AG04449 (cell line): ENCODE measurements around the gene GNAO1.

Source experiments
- CTCF ChIA-PET: fragments of 350-600 bp; formaldehyde crosslinking; extraction: SDS; loops from one replicate; lab custom pipeline; 2021; ENCODE audit warnings: antibody characterized with exemption; lab: Yijun Ruan, JAX
- POLR2A ChIA-PET: fragments of 400-600, 350-600 bp; formaldehyde crosslinking; extraction: SDS; loops from one replicate; lab custom pipeline; 2020; ENCODE audit warnings: antibody characterized with exemption, inconsistent platforms; lab: Yijun Ruan, JAX
- DNase-seq: peaks from one replicate; pipeline ENCODE4 v3.0.0-alpha.2; 2010; ENCODE audit warnings: low read depth, low spot score
- H3K4me3 ChIP-seq: 2 replicates; pipeline ENCODE4 v1.5.1; 2011; ENCODE audit warnings: low read depth, mild to moderate bottlenecking, control low read depth, low read length
- TF ChIP-seq, protein P1 (sequence below): IDR thresholded peaks from one replicate; pipeline ENCODE4 v1.5.1; 2011; ENCODE audit warnings: mild to moderate bottlenecking, moderate library complexity, low read length, control low read depth, inconsistent platforms; ENCODE audit not compliant: insufficient read depth; ENCODE audit errors: missing control alignments

GNAO1 gene

GRCh38 chr16:56348168-56349085 lies 157.1 kb downstream of the GNAO1 start:
- CTCF ChIA-PET, result interaction anchor here (1.0 to 1.6 kb wide), 3 partner anchors 8 to 30 kb away, joined by 3 to 5 read pairs (median 3); no protein-coding TSS in a partner anchor
- TF ChIP-seq, protein P1, sequence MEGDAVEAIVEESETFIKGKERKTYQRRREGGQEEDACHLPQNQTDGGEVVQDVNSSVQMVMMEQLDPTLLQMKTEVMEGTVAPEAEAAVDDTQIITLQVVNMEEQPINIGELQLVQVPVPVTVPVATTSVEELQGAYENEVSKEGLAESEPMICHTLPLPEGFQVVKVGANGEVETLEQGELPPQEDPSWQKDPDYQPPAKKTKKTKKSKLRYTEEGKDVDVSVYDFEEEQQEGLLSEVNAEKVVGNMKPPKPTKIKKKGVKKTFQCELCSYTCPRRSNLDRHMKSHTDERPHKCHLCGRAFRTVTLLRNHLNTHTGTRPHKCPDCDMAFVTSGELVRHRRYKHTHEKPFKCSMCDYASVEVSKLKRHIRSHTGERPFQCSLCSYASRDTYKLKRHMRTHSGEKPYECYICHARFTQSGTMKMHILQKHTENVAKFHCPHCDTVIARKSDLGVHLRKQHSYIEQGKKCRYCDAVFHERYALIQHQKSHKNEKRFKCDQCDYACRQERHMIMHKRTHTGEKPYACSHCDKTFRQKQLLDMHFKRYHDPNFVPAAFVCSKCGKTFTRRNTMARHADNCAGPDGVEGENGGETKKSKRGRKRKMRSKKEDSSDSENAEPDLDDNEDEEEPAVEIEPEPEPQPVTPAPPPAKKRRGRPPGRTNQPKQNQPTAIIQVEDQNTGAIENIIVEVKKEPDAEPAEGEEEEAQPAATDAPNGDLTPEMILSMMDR, result no peak
- no peak overlapping the region for H3K4me3 ChIP-seq
- POLR2A ChIA-PET, result no interaction called here
- DNase-seq, result no peak

GRCh38 chr16:56349086-56349415 lies 157.8 kb downstream of the GNAO1 start:
- CTCF ChIA-PET, result interaction anchor here (1.0 to 1.6 kb wide), 4 partner anchors 8 to 31 kb away, joined by 3 to 5 read pairs (median 4); no protein-coding TSS in a partner anchor
- POLR2A ChIA-PET, result no interaction called here

GRCh38 chr16:56349711-56350161 lies 158.4 kb downstream of the GNAO1 start:
- POLR2A ChIA-PET, result no interaction called here
- H3K4me3 ChIP-seq, result no peak overlapping the region
- DNase-seq, result no peak
- TF ChIP-seq, protein P1, result no peak
- CTCF ChIA-PET, result interaction anchor here (1.1 to 1.6 kb wide), 3 partner anchors 10 to 31 kb away, joined by 3 to 5 read pairs (median 4); no protein-coding TSS in a partner anchor

More at GRCh38 chr16:56349086-56349415, 157.8 kb downstream of the GNAO1 start:
- no peak for DNase-seq
- TF ChIP-seq, protein P1, result no peak
- no peak overlapping the region for H3K4me3 ChIP-seq

DNA sequence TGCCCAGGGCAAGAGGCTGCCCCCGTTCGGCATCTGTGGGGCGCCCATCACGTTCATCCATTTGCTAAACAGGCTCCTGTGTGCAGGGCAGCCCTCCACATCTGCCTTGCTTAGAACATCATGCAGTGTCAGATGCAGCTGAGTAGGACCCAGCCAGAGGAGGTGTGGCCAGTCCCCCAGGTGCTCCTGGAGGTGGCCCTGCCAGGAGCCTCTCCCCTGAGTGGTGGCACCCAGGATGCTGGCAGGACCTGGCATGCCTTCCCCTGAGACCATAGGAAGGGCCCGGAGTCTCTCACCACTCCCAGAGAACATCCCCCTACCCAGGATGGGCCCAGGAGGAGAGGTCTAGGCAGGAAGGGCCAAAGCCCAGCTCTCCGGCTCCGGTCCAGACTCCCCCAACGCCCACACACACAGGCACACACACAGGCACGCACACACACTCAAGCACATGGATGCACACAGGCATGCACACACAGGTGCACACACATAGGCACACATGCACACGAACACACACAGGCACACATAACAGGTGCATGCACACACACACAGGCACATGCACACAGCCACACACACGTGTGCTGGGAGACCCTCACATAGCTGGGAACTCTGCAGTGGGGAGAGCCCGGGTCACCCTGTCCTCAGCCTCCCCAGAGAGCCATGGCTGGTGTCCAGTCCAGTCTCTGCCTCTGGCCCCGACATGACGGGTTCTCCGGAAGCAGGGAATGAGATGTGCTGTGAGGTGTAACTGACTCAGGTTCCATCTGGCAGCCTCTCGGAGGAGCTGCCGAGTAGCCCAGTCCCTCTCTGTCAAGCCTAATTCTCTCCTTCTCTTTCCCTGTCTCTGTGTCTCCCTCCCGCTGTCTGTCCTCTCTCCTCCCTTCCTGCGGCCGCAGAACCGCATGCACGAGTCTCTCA lies 159.5 kb downstream of the GNAO1 start:
- TF ChIP-seq, protein P1, result no peak
- CTCF ChIA-PET, result no interaction called here

GRCh38 chr16:56351481-56351880 lies 160.2 kb downstream of the GNAO1 start:
- TF ChIP-seq, protein P1, result no peak

More for the DNA sequence above, 159.5 kb downstream of the GNAO1 start:
- DNase-seq, result no peak
- POLR2A ChIA-PET, result no interaction called here
- H3K4me3 ChIP-seq, result no peak overlapping the region

More at GRCh38 chr16:56351481-56351880, 160.2 kb downstream of the GNAO1 start:
- H3K4me3 ChIP-seq, result no peak overlapping the region
- POLR2A ChIA-PET, result no interaction called here
- no peak for DNase-seq
- CTCF ChIA-PET, result no interaction called here
